H1 (cell line): ENCODE data around the gene MDK. TPM values are rescaled to one million over a fixed set of nuclear protein-coding genes. Genes with fewer than 3 reads are reported as not detected.
"Not testable (repeated sequence)": the region's sequence is repeated elsewhere in the genome, so short reads cannot be mapped to it uniquely, and the experiment has no call there.

Source experiments
- CTCF ChIA-PET: fragments of 300-600 bp; sonication (Branson Sonifier 250); formaldehyde crosslinking; loops from one replicate; lab custom pipeline; 2021; ENCODE audit not compliant: partially characterized antibody; lab: Charles Lee
- POLR2A ChIA-PET: fragments of 300-600 bp; sonication (Branson Sonifier 250); formaldehyde crosslinking; loops from one replicate; lab custom pipeline; 2021; ENCODE audit warnings: inconsistent platforms; ENCODE audit not compliant: partially characterized antibody; lab: Charles Lee
- DNase-seq, 2 experiments: peaks; one replicate each; pipeline versions ENCODE4 v3.0.0 to v3.0.0-alpha.2; 2010 to 2022; ENCODE audit warnings: low spot score in 2 of 2, low read depth in 1 of 2, mixed read lengths in 1 of 2
- FAIRE-seq: peaks from 2 replicates; lab custom pipeline; 2011; peaks lifted over from hg19 to GRCh38; lab: Jason Lieb, UNC
- H2AFZ ChIP-seq: 2 replicates; pipeline ENCODE4 v1.8.1; 2012; ENCODE audit warnings: low read length, inconsistent platforms
- H2AK5ac ChIP-seq: 2 replicates; pipeline ENCODE4 v1.6.1; 2013; ENCODE audit warnings: low read depth, low read length
- H2BK120ac ChIP-seq: replicated peaks from 2 replicates; pipeline ENCODE3; 2013; ENCODE audit warnings: low read depth, low read length, inconsistent platforms
- H2BK12ac ChIP-seq: 2 replicates; pipeline ENCODE4 v1.6.1; 2013; ENCODE audit warnings: low read depth, low read length
- H2BK15ac ChIP-seq: 2 replicates; pipeline ENCODE4 v1.6.1; 2013; ENCODE audit warnings: low read length
- H2BK20ac ChIP-seq: 2 replicates; pipeline ENCODE4 v1.6.1; 2013; ENCODE audit warnings: low read length
- H2BK5ac ChIP-seq: 2 replicates; pipeline ENCODE4 v1.6.1; 2013; ENCODE audit warnings: low read depth, low read length
- H3K14ac ChIP-seq: 2 replicates; pipeline ENCODE4 v1.6.1; 2013; ENCODE audit warnings: inconsistent platforms; ENCODE audit not compliant: insufficient read length
- H3K18ac ChIP-seq: 2 replicates; pipeline ENCODE4 v1.6.1; 2013; ENCODE audit warnings: low read length; ENCODE audit errors: extremely low read depth
- H3K23ac ChIP-seq: 2 replicates; pipeline ENCODE4 v1.6.1; 2013; ENCODE audit warnings: inconsistent platforms; ENCODE audit not compliant: insufficient read length
- H3K23me2 ChIP-seq: 2 replicates; pipeline ENCODE4 v1.6.1; 2013; ENCODE audit warnings: low read depth, low read length
- H3K27ac ChIP-seq: 2 replicates; pipeline ENCODE4 v1.6.1; 2011; ENCODE audit warnings: low read depth, low read length, inconsistent platforms
- H3K27me3 ChIP-seq, 4 experiments: replicated peaks in 1 of 4; 1 replicate in 1 of 4; 2 replicates in 3 of 4; pipeline versions ENCODE4 v1.6.1 to v1.8.1; 2011 to 2013; ENCODE audit warnings: low read length in 3 of 4, mild to moderate bottlenecking in 3 of 4, inconsistent platforms in 2 of 4, mixed read lengths in 2 of 4, moderate library complexity in 1 of 4; ENCODE audit not compliant: control insufficient read depth in 3 of 4, insufficient read depth in 3 of 4; ENCODE audit errors: extremely low read depth in 1 of 4
- H3K36me3 ChIP-seq, 4 experiments: 2 replicates each; pipeline versions ENCODE4 v1.6.1 to v1.8.1; 2011 to 2013; ENCODE audit warnings: mild to moderate bottlenecking in 4 of 4, low read length in 3 of 4, moderate library complexity in 2 of 4, control low read depth in 1 of 4, inconsistent platforms in 1 of 4; ENCODE audit not compliant: insufficient read depth in 4 of 4, control insufficient read depth in 2 of 4
- H3K4ac ChIP-seq: replicated peaks from 2 replicates; pipeline ENCODE3; 2013; ENCODE audit warnings: low read length, low read depth, mixed read lengths, inconsistent platforms; ENCODE audit not compliant: insufficient read length
- H3K4me1 ChIP-seq, 4 experiments: replicated peaks in 1 of 4; 1 replicate in 1 of 4; 2 replicates in 3 of 4; pipeline versions ENCODE4 v1.6.1 to v1.8.1; 2011 to 2013; ENCODE audit warnings: low read length in 3 of 4, inconsistent platforms in 2 of 4, mixed read lengths in 1 of 4; ENCODE audit not compliant: insufficient read depth in 4 of 4, control insufficient read depth in 3 of 4
- H3K4me2 ChIP-seq, 2 experiments: 2 replicates each; pipeline versions ENCODE4 v1.6.1 to v1.8.1; 2011 to 2013; ENCODE audit warnings: low read depth in 2 of 2, low read length in 2 of 2, control low read depth in 1 of 2, inconsistent platforms in 1 of 2, mild to moderate bottlenecking in 1 of 2; ENCODE audit not compliant: insufficient read depth in 1 of 2
- H3K4me3 ChIP-seq, 4 experiments: fragments of 200-600, 300-600 bp in 1 of 4; sonication (generic), shearing (Covaris generic), sonication (Bioruptor Twin) in 1 of 4; 2 replicates each; pipeline versions ENCODE4 v1.5.1 to v1.8.1; 2011 to 2016; ENCODE audit warnings: low read length in 4 of 4, low read depth in 3 of 4, control low read depth in 2 of 4, inconsistent platforms in 2 of 4, mild to moderate bottlenecking in 2 of 4, mixed read lengths in 1 of 4, moderate library complexity in 1 of 4; ENCODE audit not compliant: insufficient read depth in 2 of 4; ENCODE audit errors: extremely low read depth in 1 of 4
- H3K56ac ChIP-seq: replicated peaks from 2 replicates; pipeline ENCODE3; 2013; ENCODE audit warnings: low read depth, mild to moderate bottlenecking, mixed read lengths, low read length, inconsistent platforms; ENCODE audit not compliant: insufficient read length
- H3K79me1 ChIP-seq: 2 replicates; pipeline ENCODE4 v1.6.1; 2013; ENCODE audit warnings: low read depth, low read length, control low read depth
- H3K79me2 ChIP-seq, 2 experiments: 2 replicates each; pipeline versions ENCODE4 v1.6.1 to v1.8.1; 2012 to 2013; ENCODE audit warnings: low read length in 2 of 2, mild to moderate bottlenecking in 2 of 2, inconsistent platforms in 1 of 2; ENCODE audit not compliant: insufficient read depth in 2 of 2, control insufficient read depth in 1 of 2
- H3K9ac ChIP-seq, 4 experiments: replicated peaks in 1 of 4; 1 replicate in 1 of 4; 2 replicates in 3 of 4; pipeline versions ENCODE4 v1.6.1 to v1.8.1; 2011 to 2013; ENCODE audit warnings: low read depth in 3 of 4, low read length in 3 of 4, control low read depth in 2 of 4, mild to moderate bottlenecking in 2 of 4, moderate library complexity in 2 of 4, inconsistent platforms in 1 of 4; ENCODE audit errors: extremely low read depth in 1 of 4
- H3K9me3 ChIP-seq, 2 experiments: 2 replicates each; pipeline versions ENCODE4 v1.6.1 to v1.8.1; 2012 to 2013; ENCODE audit warnings: mild to moderate bottlenecking in 2 of 2, moderate library complexity in 2 of 2, control low read depth in 1 of 2, inconsistent platforms in 1 of 2, low read depth in 1 of 2, low read length in 1 of 2, mixed read lengths in 1 of 2; ENCODE audit not compliant: insufficient read depth in 2 of 2
- H4K20me1 ChIP-seq, 2 experiments: replicated peaks in 1 of 2; 2 replicates each; pipeline versions ENCODE3 to v1.8.1; 2011 to 2013; ENCODE audit warnings: inconsistent platforms in 2 of 2, low read length in 2 of 2, mild to moderate bottlenecking in 1 of 2; ENCODE audit not compliant: insufficient read depth in 2 of 2, control insufficient read depth in 1 of 2
- H4K5ac ChIP-seq: 2 replicates; pipeline ENCODE4 v1.6.1; 2013; ENCODE audit warnings: low read length, low read depth, mixed read lengths, inconsistent platforms; ENCODE audit not compliant: insufficient read length
- H4K8ac ChIP-seq: 2 replicates; pipeline ENCODE4 v1.8.0; 2013; ENCODE audit warnings: mild to moderate bottlenecking, moderate library complexity, low read length, inconsistent platforms; ENCODE audit not compliant: insufficient read depth; ENCODE audit errors: extremely low read depth
- H4K91ac ChIP-seq: replicated peaks from 2 replicates; pipeline ENCODE3; 2013; ENCODE audit warnings: low read length, mixed read lengths, inconsistent platforms; ENCODE audit not compliant: insufficient read length
- EP300 ChIP-seq, 2 experiments: IDR thresholded peaks; 1 replicate in 1 of 2; 2 replicates in 1 of 2; pipeline ENCODE4 v1.6.1; 2011 to 2012; ENCODE audit warnings: low read depth in 2 of 2, low read length in 2 of 2, mild to moderate bottlenecking in 2 of 2, borderline replicate concordance in 1 of 2, inconsistent platforms in 1 of 2, moderate library complexity in 1 of 2
- FOSL1 ChIP-seq: IDR thresholded peaks from 2 replicates; pipeline ENCODE4 v1.6.1; 2011; ENCODE audit warnings: mild to moderate bottlenecking, low read depth, low read length, moderate library complexity; ENCODE audit not compliant: insufficient read depth
- KDM1A ChIP-seq: fragments of 200-600, 300-600 bp; sonication (generic); IDR thresholded peaks from 2 replicates; pipeline ENCODE4 v1.7.1; 2016; ENCODE audit warnings: mild to moderate bottlenecking, low read length, borderline replicate concordance
- KDM5A ChIP-seq: fragments of 200-600 bp; IDR thresholded peaks from 2 replicates; pipeline ENCODE4 v1.7.1; 2012; ENCODE audit warnings: mild to moderate bottlenecking, low read length, inconsistent platforms, mixed read lengths
- WGBS, 2 experiments: shearing (Covaris generic) in 1 of 2; methylation state at CpG; one replicate each; pipeline versions ENCODE4 v1.1.6 to v1.1.7; 2013 to 2015; ENCODE audit warnings: low lambda C conversion rate in 2 of 2, mixed read lengths in 2 of 2, inconsistent platforms in 1 of 2, low coverage in 1 of 2, missing lambda C conversion rate in 1 of 2; ENCODE audit not compliant: insufficient replicate concordance in 2 of 2, insufficient coverage in 1 of 2, insufficient read length in 1 of 2; ENCODE audit errors: extremely low coverage in 1 of 2, missing lambda C conversion rate in 1 of 2; 5-methylcytosine and 5-hydroxymethylcytosine counted together
- polyA plus RNA-seq, 7 experiments: library from polyadenylated mRNA; depleted of rRNA in 3 of 7; stranded (reverse) in 5 of 7; unstranded in 2 of 7; fragments of >200 nt in 5 of 7; fragments of 200-250 nt in 2 of 7; gene quantifications; 1 replicate in 5 of 7; 2 replicates in 1 of 7; 4 replicates in 1 of 7; pipeline versions ENCODE4 v1.2.1 to v1.2.3, GENCODE V29; 2011 to 2013; ENCODE audit warnings: missing spikeins in 2 of 7, mixed read lengths in 2 of 7
- total RNA-seq: library from RNA; stranded (reverse); fragmentation: NEBNext Ultra II Directional; extraction: Animal tissue kit (Norgen Biotek cat#: 25700); gene quantifications from 2 replicates; pipeline ENCODE4 v1.2.1, GENCODE V29; 2021

Gene MDK
- total and polyA plus RNA-seq, 2 of the 8 experiments (the other 6 are each of a cell fraction or from before 2014, with no cell fraction given) = 309 to 606 TPM

GRCh38 chr11:46372086-46372485, 9.4 kb upstream of the MDK start (continued):
- TF ChIP-seq KDM1A = no peak
- no peak for TF ChIP-seq KDM5A
- TF ChIP-seq FOSL1 = no peak
- TF ChIP-seq EP300 (IDR thresholded peaks at IDR 0.05; ENCODE audit: borderline replicate concordance in 1 of 2, low read depth in 2 of 2, low read length in 2 of 2) = no peak

GRCh38 chr11:46372501-46372900, 9.0 kb upstream of the MDK start:
- H2BK5ac ChIP-seq, H3K79me2 ChIP-seq, H3K56ac ChIP-seq, H3K23me2 ChIP-seq, H3K4ac ChIP-seq, H3K14ac ChIP-seq, H3K27ac ChIP-seq, FAIRE-seq, H2AK5ac ChIP-seq, H3K79me1 ChIP-seq, H3K23ac ChIP-seq, H3K4me2 ChIP-seq, H4K8ac ChIP-seq, H4K91ac ChIP-seq, H2BK12ac ChIP-seq, H2BK120ac ChIP-seq, H2BK20ac ChIP-seq, H3K9ac ChIP-seq, DNase-seq, H3K18ac ChIP-seq, H2BK15ac ChIP-seq, H3K4me1 ChIP-seq, H3K27me3 ChIP-seq, H3K4me3 ChIP-seq, H3K9me3 ChIP-seq, H4K5ac ChIP-seq, H2AFZ ChIP-seq: not testable (repeated sequence)
- 95% methylated on average over 13 of the region's 15 CpGs; no CpG with 5 or more reads in 1 of the 2 experiments for WGBS, 2 experiments
- ChIA-PET CTCF (interaction anchor here (1.1 to 44.5 kb wide), 2 partner anchors 11 to 30 kb away, joined by 5 to 1004 read pairs; partner anchors contain the start of gene DGKZ), POLR2A (interaction anchor here (1.5 to 1.6 kb wide), 2 partner anchors 9 to 22 kb away, joined by 3 to 5 read pairs; partner anchors contain the start of gene MDK)
- peaks cover under 1 to 17% of the 10 kb centered on the region in 2 experiments for H4K20me1 ChIP-seq
- H3K36me3 ChIP-seq = peaks cover 8 to 42% (median 25%) of the 10 kb centered on the region in 4 experiments; a peak in 6 of 8 replicates
